Brain microvascular endothelial cell (primary cell): ENCODE data around the gene ZRANB1.

Source experiments
- DNase-seq: peaks from one replicate; pipeline ENCODE4 v3.0.0-alpha.2; 2020
- H3K27ac ChIP-seq: fragments of 250-450 bp; sonication (Bioruptor Pico); 2 replicates; pipeline ENCODE4 v1.5.1; 2020; ENCODE audit warnings: mild to moderate bottlenecking, moderate library complexity
- H3K27me3 ChIP-seq: fragments of 250-450 bp; sonication (Bioruptor Pico); replicated peaks from 2 replicates; pipeline ENCODE4 v1.5.1; 2020; ENCODE audit warnings: mild to moderate bottlenecking
- H3K36me3 ChIP-seq: fragments of 250-450 bp; sonication (Bioruptor Pico); replicated peaks from 2 replicates; pipeline ENCODE4 v1.5.1; 2020; ENCODE audit warnings: mild to moderate bottlenecking
- H3K4me3 ChIP-seq: 2 replicates; pipeline ENCODE4 v1.5.1; 2011; ENCODE audit warnings: low read depth, mild to moderate bottlenecking, control low read depth, low read length, moderate library complexity
- CTCF ChIP-seq: IDR thresholded peaks from 2 replicates; pipeline ENCODE4 v1.5.1; 2011; ENCODE audit warnings: low read depth, mild to moderate bottlenecking, moderate library complexity, low read length, control low read depth, inconsistent platforms; ENCODE audit errors: missing control alignments
- in situ Hi-C: cut with HindIII; loops from 2 replicates; pipeline ENCODE4 v1.10.0; 2017; ENCODE audit warnings: low sequenced_read_pairs, low pct_ligation_motif_present

The ZRANB1 gene

GRCh38 chr10:125003146-125003900, 61.4 kb downstream of the ZRANB1 start:
- in situ Hi-C loops, result no loop called here
- TF ChIP-seq CTCF, result peak; percentile 33
- Histone ChIP-seq H3K27me3 (no peaks in the 10 kb centered on the region), H3K36me3 (peaks cover 6% of the 10 kb centered on the region), H3K4me3 (no peak overlapping the region), H3K27ac (no peak overlapping the region)
- DNase-seq, result no peak

- no peak for DNase-seq
- H3K36me3 ChIP-seq, result peaks cover 6% of the 10 kb centered on the region
- H3K4me3 ChIP-seq, result no peak overlapping the region
- in situ Hi-C loops, result no loop called here
- TF ChIP-seq CTCF, result no peak
- no peak overlapping the region for H3K27ac ChIP-seq
- no peaks in the 10 kb centered on the region for H3K27me3 ChIP-seq
Measured at GRCh38 chr10:125003901-125004467, 62.1 kb downstream of the ZRANB1 start.

GRCh38 chr10:125004571-125005311, 62.8 kb downstream of the ZRANB1 start:
- Histone ChIP-seq H3K27me3 (no peaks in the 10 kb centered on the region), H3K27ac (no peak overlapping the region), H3K36me3 (peaks cover 6% of the 10 kb centered on the region), H3K4me3 (no peak overlapping the region)
- TF ChIP-seq CTCF, result no peak
- DNase-seq, result no peak
- in situ Hi-C loops, result no loop called here

DNA sequence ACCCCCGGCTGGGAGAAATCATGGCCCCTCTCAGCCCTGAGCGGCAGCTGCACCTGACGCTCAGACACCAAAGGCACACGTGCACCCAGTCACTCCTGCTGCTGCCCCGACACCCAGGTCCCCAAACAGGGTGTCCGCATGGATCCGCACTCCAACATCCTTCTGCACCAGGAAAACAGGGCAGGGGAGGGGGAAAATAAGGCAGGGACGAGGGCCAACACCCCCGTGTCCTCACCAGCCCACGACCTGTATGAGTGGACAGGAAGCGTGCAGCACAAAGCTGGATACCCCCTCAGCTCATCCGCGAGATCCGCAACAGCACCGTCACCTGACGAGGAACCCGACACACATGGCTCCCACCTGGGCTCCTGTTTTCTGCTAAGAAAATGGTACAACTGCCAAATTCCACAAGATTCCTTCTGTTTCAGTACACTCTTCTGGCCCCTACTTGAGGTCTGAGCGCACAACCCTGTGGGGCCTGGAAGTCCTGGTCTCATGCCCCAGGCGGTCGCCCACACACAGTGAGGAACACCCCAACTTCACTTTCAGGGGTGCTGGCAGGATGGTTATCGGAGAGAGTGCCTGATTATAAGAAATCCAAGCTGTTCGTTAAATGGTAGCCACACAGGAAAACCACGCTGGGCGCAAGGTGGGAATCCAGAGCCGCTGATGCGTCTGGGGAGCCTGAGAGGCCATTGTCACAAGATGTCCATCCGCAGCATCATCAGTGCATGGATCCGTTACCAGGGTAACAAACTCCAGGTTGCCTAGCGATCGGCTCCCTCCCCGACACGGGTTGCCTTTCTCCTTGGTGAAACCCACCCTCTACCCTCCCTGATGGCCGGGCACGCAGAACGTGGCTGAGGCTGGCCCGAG, 63.6 kb downstream of the ZRANB1 start:
- Histone ChIP-seq H3K27ac (no peak overlapping the region), H3K4me3 (no peak overlapping the region), H3K36me3 (no peaks in the 10 kb centered on the region), H3K27me3 (no peaks in the 10 kb centered on the region)
- in situ Hi-C loops, result no loop called here
- DNase-seq, result no peak
- TF ChIP-seq CTCF, result no peak

DNA sequence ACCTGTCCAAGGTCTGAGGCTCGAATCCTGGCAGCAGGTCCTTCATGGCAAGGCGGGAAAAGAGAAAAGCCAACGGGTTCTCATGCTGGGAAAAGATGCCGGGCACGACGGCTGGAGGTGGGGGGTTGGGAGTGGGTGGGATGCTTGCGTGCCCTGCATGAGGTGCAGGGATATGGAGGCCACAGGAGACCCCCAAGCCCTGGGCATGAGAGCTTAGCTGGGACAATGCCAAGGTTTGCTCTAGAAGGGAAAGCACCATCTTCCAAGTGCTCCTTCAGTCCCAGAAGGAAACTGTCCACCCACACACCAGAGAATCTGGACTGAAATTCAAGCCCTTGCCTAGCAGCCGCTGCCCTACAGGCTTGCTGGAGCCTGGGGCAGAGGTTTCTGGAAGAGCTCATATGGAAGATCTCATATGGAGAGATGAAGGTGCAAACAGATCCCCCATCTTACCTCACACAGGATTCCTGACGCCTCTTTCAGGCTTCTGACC, 64.3 kb downstream of the ZRANB1 start:
- Histone ChIP-seq H3K27ac (no peak overlapping the region), H3K36me3 (no peaks in the 10 kb centered on the region), H3K27me3 (no peaks in the 10 kb centered on the region), H3K4me3 (no peak overlapping the region)
- in situ Hi-C loops, result no loop called here
- no peak for TF ChIP-seq CTCF
- no peak for DNase-seq
